Skeletal muscle tissue (tissue), 4 donors: ENCODE results near the gene FGF1. TPM values are rescaled to one million over a fixed set of nuclear protein-coding genes. Genes with fewer than 3 reads are reported as not detected.

Experiments
- H3K27ac ChIP-seq: one replicate; pipeline ENCODE4 v1.7.0; 2013; ENCODE audit warnings: mild to moderate bottlenecking, low read depth, low read length, inconsistent platforms
- H3K27me3 ChIP-seq, 3 donors: one replicate each; pipeline ENCODE4 v1.7.0; 2013; ENCODE audit warnings: low read length in 3 of 3; ENCODE audit not compliant: control insufficient read depth in 3 of 3, insufficient read depth in 3 of 3
- H3K36me3 ChIP-seq, 3 donors: one replicate each; pipeline ENCODE4 v1.7.0; 2013; ENCODE audit warnings: low read length in 3 of 3; ENCODE audit not compliant: control insufficient read depth in 3 of 3, insufficient read depth in 3 of 3
- H3K4me1 ChIP-seq, 3 donors: one replicate each; pipeline ENCODE4 v1.7.0; 2013; ENCODE audit warnings: low read length in 3 of 3, mild to moderate bottlenecking in 3 of 3; ENCODE audit not compliant: control insufficient read depth in 3 of 3, insufficient read depth in 3 of 3
- H3K4me3 ChIP-seq, 3 donors: one replicate each; pipeline ENCODE4 v1.7.0; 2013; ENCODE audit warnings: low read length in 3 of 3
- H3K9ac ChIP-seq, 3 donors: one replicate each; pipeline ENCODE4 v1.7.0; 2013; ENCODE audit warnings: low read length in 3 of 3, mild to moderate bottlenecking in 3 of 3, moderate library complexity in 2 of 3, low read depth in 1 of 3
- H3K9me3 ChIP-seq, 3 donors: one replicate each; pipeline ENCODE4 v1.7.0; 2013; ENCODE audit warnings: low read length in 3 of 3; ENCODE audit not compliant: control insufficient read depth in 3 of 3
- total RNA-seq: library from RNA; depleted of rRNA; stranded (reverse); fragments of >200 nt; gene quantifications from one replicate; pipeline ENCODE4 v1.2.3, GENCODE V29; 2014
- donor health status: Osteomylitis.

Gene FGF1
- total RNA-seq, 1 donor from 2014 or later, result 2.6 TPM

GRCh38 chr5:142552107-142552506, 133.8 kb downstream of the FGF1 start:
- Histone ChIP-seq H3K4me3 (no peak overlapping the region), H3K9ac (no peak overlapping the region), H3K4me1 (peaks cover 0 to 5% (median 4%) of the 10 kb centered on the region in 3 donors), H3K9me3 (no peaks in the 10 kb centered on the region), H3K36me3 (no peaks in the 10 kb centered on the region), H3K27ac (no peak overlapping the region), H3K27me3 (peaks cover 8 to 11% (median 8%) of the 10 kb centered on the region in 3 donors)

GRCh38 chr5:142551338-142552067, 134.4 kb downstream of the FGF1 start:
- peaks cover 0 to 5% (median 4%) of the 10 kb centered on the region in 3 donors for H3K4me1 ChIP-seq
- no peaks in the 10 kb centered on the region for H3K36me3 ChIP-seq
- no peak overlapping the region for H3K9ac ChIP-seq
- H3K27ac ChIP-seq, result no peak overlapping the region
- no peaks in the 10 kb centered on the region for H3K9me3 ChIP-seq
- H3K4me3 ChIP-seq, result peak overlapping the region in 1 of 3 donors; percentile 38
- peaks cover 8 to 11% (median 8%) of the 10 kb centered on the region in 3 donors for H3K27me3 ChIP-seq

GRCh38 chr5:142550471-142550870, 135.4 kb downstream of the FGF1 start:
- Histone ChIP-seq H3K4me1 (peaks cover 0 to 5% (median 4%) of the 10 kb centered on the region in 3 donors), H3K27me3 (peaks cover 8 to 11% (median 8%) of the 10 kb centered on the region in 3 donors), H3K9me3 (no peaks in the 10 kb centered on the region), H3K4me3 (no peak overlapping the region), H3K36me3 (no peaks in the 10 kb centered on the region), H3K27ac (no peak overlapping the region), H3K9ac (no peak overlapping the region)

- Histone ChIP-seq H3K27ac (no peak overlapping the region), H3K36me3 (no peaks in the 10 kb centered on the region), H3K4me3 (no peak overlapping the region), H3K27me3 (peaks cover 8 to 11% (median 8%) of the 10 kb centered on the region in 3 donors), H3K4me1 (peaks cover 0 to 5% (median 4%) of the 10 kb centered on the region in 3 donors), H3K9ac (no peak overlapping the region), H3K9me3 (no peaks in the 10 kb centered on the region)
These were observed 136.1 kb downstream of the FGF1 start for GRCh38 chr5:142549834-142550233.

- H3K4me3 ChIP-seq, result no peak overlapping the region
- H3K9ac ChIP-seq, result no peak overlapping the region
- no peak overlapping the region for H3K27ac ChIP-seq
- H3K36me3 ChIP-seq, result no peaks in the 10 kb centered on the region
- peaks cover 0 to 8% (median 4%) of the 10 kb centered on the region in 3 donors for H3K4me1 ChIP-seq
- H3K27me3 ChIP-seq, result peaks cover 8 to 11% (median 11%) of the 10 kb centered on the region in 3 donors
- no peaks in the 10 kb centered on the region for H3K9me3 ChIP-seq
These were observed 137.1 kb downstream of the FGF1 start for GRCh38 chr5:142548739-142549275.

- peaks cover 0 to 9% (median 4%) of the 10 kb centered on the region in 3 donors for H3K4me1 ChIP-seq
- no peaks in the 10 kb centered on the region for H3K36me3 ChIP-seq
- H3K4me3 ChIP-seq, result no peak overlapping the region
- H3K27me3 ChIP-seq, result peaks cover 8 to 11% (median 11%) of the 10 kb centered on the region in 3 donors
- H3K9me3 ChIP-seq, result no peaks in the 10 kb centered on the region
- no peak overlapping the region for H3K9ac ChIP-seq
- H3K27ac ChIP-seq, result no peak overlapping the region
These were observed 138.2 kb downstream of the FGF1 start for GRCh38 chr5:142547445-142548380.

- Histone ChIP-seq H3K27ac (no peak overlapping the region), H3K36me3 (no peaks in the 10 kb centered on the region), H3K4me3 (no peak overlapping the region), H3K4me1 (peaks cover 0 to 13% (median 0%) of the 10 kb centered on the region in 3 donors), H3K27me3 (peaks cover 2 to 9% (median 6%) of the 10 kb centered on the region in 3 donors), H3K9me3 (no peaks in the 10 kb centered on the region), H3K9ac (no peak overlapping the region)
These were observed 140.1 kb downstream of the FGF1 start for GRCh38 chr5:142545650-142546322.

- Histone ChIP-seq H3K27ac (no peak overlapping the region), H3K9ac (no peak overlapping the region), H3K9me3 (no peaks in the 10 kb centered on the region), H3K4me1 (peaks cover 0 to 15% (median 4%) of the 10 kb centered on the region in 3 donors), H3K4me3 (no peak overlapping the region), H3K27me3 (peaks cover 0 to 3% (median 1%) of the 10 kb centered on the region in 3 donors), H3K36me3 (no peaks in the 10 kb centered on the region)
These were observed 140.8 kb downstream of the FGF1 start for GRCh38 chr5:142544946-142545649.
